Duodenal mucosa (tissue), 2 donors: ENCODE measurements around the gene CISD1.

Experiments used
- H3K27ac ChIP-seq: one replicate; pipeline ENCODE4 v1.7.0; 2013; ENCODE audit warnings: low read depth, low read length
- H3K27me3 ChIP-seq, 2 donors: one replicate each; pipeline ENCODE4 v1.7.0; 2013; ENCODE audit warnings: low read length in 2 of 2, control low read depth in 1 of 2; ENCODE audit not compliant: insufficient read depth in 2 of 2, control insufficient read depth in 1 of 2
- H3K36me3 ChIP-seq, 2 donors: one replicate each; pipeline ENCODE4 v1.7.0; 2013; ENCODE audit warnings: low read length in 2 of 2, control low read depth in 1 of 2; ENCODE audit not compliant: insufficient read depth in 2 of 2, control insufficient read depth in 1 of 2
- H3K4me1 ChIP-seq, 2 donors: one replicate each; pipeline ENCODE4 v1.7.0; 2013; ENCODE audit warnings: low read length in 2 of 2, control low read depth in 1 of 2; ENCODE audit not compliant: insufficient read depth in 2 of 2, control insufficient read depth in 1 of 2
- H3K4me3 ChIP-seq, 2 donors: one replicate each; pipeline ENCODE4 v1.7.0; 2013; ENCODE audit warnings: low read length in 2 of 2, low read depth in 1 of 2
- H3K9ac ChIP-seq, 2 donors: one replicate each; pipeline ENCODE4 v1.7.0; 2013; ENCODE audit warnings: low read length in 2 of 2, low read depth in 1 of 2
- H3K9me3 ChIP-seq, 2 donors: one replicate each; pipeline ENCODE4 v1.7.0; 2013; ENCODE audit warnings: low read length in 2 of 2, control low read depth in 1 of 2; ENCODE audit not compliant: control insufficient read depth in 1 of 2

Gene CISD1

GRCh38 chr10:58278274-58278961, 9.5 kb downstream of the CISD1 start:
- H3K9ac ChIP-seq: no peak overlapping the region
- no peaks in the 10 kb centered on the region for H3K27me3 ChIP-seq
- H3K27ac ChIP-seq: no peak overlapping the region
- no peaks in the 10 kb centered on the region for H3K9me3 ChIP-seq
- H3K4me3 ChIP-seq: no peak overlapping the region
- peaks cover 9 to 15% of the 10 kb centered on the region in 2 donors for H3K4me1 ChIP-seq
- H3K36me3 ChIP-seq: peaks cover 0 to 19% of the 10 kb centered on the region in 2 donors

GRCh38 chr10:58278962-58279307, 10.0 kb downstream of the CISD1 start:
- Histone ChIP-seq H3K9me3 (no peaks in the 10 kb centered on the region), H3K36me3 (peaks cover 0 to 19% of the 10 kb centered on the region in 2 donors), H3K4me1 (peaks cover 9 to 15% of the 10 kb centered on the region in 2 donors), H3K4me3 (no peak overlapping the region), H3K27ac (no peak overlapping the region), H3K9ac (no peak overlapping the region), H3K27me3 (no peaks in the 10 kb centered on the region)

- Histone ChIP-seq H3K9ac (no peak overlapping the region), H3K36me3 (peaks cover 0 to 19% of the 10 kb centered on the region in 2 donors), H3K4me3 (no peak overlapping the region), H3K9me3 (no peaks in the 10 kb centered on the region), H3K27ac (no peak overlapping the region), H3K4me1 (peaks cover 0 to 4% of the 10 kb centered on the region in 2 donors), H3K27me3 (no peaks in the 10 kb centered on the region)
Measured at GRCh38 chr10:58280477-58280876, 11.5 kb downstream of the CISD1 start.

- Histone ChIP-seq H3K27me3 (no peaks in the 10 kb centered on the region), H3K36me3 (peaks cover 0 to 19% of the 10 kb centered on the region in 2 donors), H3K4me1 (no peaks in the 10 kb centered on the region), H3K27ac (no peak overlapping the region), H3K9me3 (no peaks in the 10 kb centered on the region), H3K9ac (no peak overlapping the region), H3K4me3 (no peak overlapping the region)
Measured at GRCh38 chr10:58281092-58281752, 12.3 kb downstream of the CISD1 start.

GRCh38 chr10:58282615-58283014, 13.7 kb downstream of the CISD1 start:
- H3K4me1 ChIP-seq: no peaks in the 10 kb centered on the region
- H3K36me3 ChIP-seq: peaks cover 0 to 18% of the 10 kb centered on the region in 2 donors
- no peaks in the 10 kb centered on the region for H3K9me3 ChIP-seq
- no peak overlapping the region for H3K4me3 ChIP-seq
- no peak overlapping the region for H3K9ac ChIP-seq
- no peaks in the 10 kb centered on the region for H3K27me3 ChIP-seq
- no peak overlapping the region for H3K27ac ChIP-seq

GRCh38 chr10:58291538-58292174, 22.7 kb downstream of the CISD1 start:
- H3K27me3 ChIP-seq: no peaks in the 10 kb centered on the region
- H3K9ac ChIP-seq: no peak overlapping the region
- peaks cover 3 to 14% of the 10 kb centered on the region in 2 donors for H3K36me3 ChIP-seq
- no peak overlapping the region for H3K4me3 ChIP-seq
- peaks cover 0 to 6% of the 10 kb centered on the region in 2 donors for H3K4me1 ChIP-seq
- H3K27ac ChIP-seq: no peak overlapping the region
- H3K9me3 ChIP-seq: no peaks in the 10 kb centered on the region

GRCh38 chr10:58293989-58294388, 25.0 kb downstream of the CISD1 start:
- H3K9me3 ChIP-seq: no peaks in the 10 kb centered on the region
- H3K9ac ChIP-seq: no peak overlapping the region
- H3K4me3 ChIP-seq: no peak overlapping the region
- H3K27ac ChIP-seq: no peak overlapping the region
- no peaks in the 10 kb centered on the region for H3K27me3 ChIP-seq
- peaks cover 3 to 8% of the 10 kb centered on the region in 2 donors for H3K36me3 ChIP-seq
- H3K4me1 ChIP-seq: peaks cover 0 to 6% of the 10 kb centered on the region in 2 donors

- no peaks in the 10 kb centered on the region for H3K9me3 ChIP-seq
- H3K9ac ChIP-seq: no peak overlapping the region
- H3K4me3 ChIP-seq: no peak overlapping the region
- peaks cover 7 to 10% of the 10 kb centered on the region in 2 donors for H3K4me1 ChIP-seq
- no peak overlapping the region for H3K27ac ChIP-seq
- no peaks in the 10 kb centered on the region for H3K36me3 ChIP-seq
- no peaks in the 10 kb centered on the region for H3K27me3 ChIP-seq
Measured at GRCh38 chr10:58299580-58299979, 30.6 kb downstream of the CISD1 start.

GRCh38 chr10:58300676-58301075, 31.7 kb downstream of the CISD1 start:
- Histone ChIP-seq H3K4me1 (peaks cover 7 to 10% of the 10 kb centered on the region in 2 donors), H3K9me3 (no peaks in the 10 kb centered on the region), H3K27ac (no peak overlapping the region), H3K36me3 (no peaks in the 10 kb centered on the region), H3K9ac (no peak overlapping the region), H3K4me3 (no peak overlapping the region), H3K27me3 (no peaks in the 10 kb centered on the region)

GRCh38 chr10:58302254-58302653, 33.3 kb downstream of the CISD1 start:
- Histone ChIP-seq H3K4me1 (peaks cover 7 to 10% of the 10 kb centered on the region in 2 donors), H3K36me3 (no peaks in the 10 kb centered on the region), H3K27ac (no peak overlapping the region), H3K4me3 (no peak overlapping the region), H3K9me3 (no peaks in the 10 kb centered on the region), H3K27me3 (no peaks in the 10 kb centered on the region), H3K9ac (no peak overlapping the region)
